Adrenal gland (tissue), 12 donors: ENCODE measurements around the gene TPRG1L. TPM values are rescaled to one million over a fixed set of nuclear protein-coding genes. Genes with fewer than 3 reads are reported as not detected.

Experiments used
- DNase-seq, 7 donors: peaks; one replicate each; pipeline ENCODE4 v3.0.0-alpha.2; 2019 to 2020
- H3K27ac ChIP-seq, 5 donors: fragments of 200-600 bp; sonication (generic) in 4 of 5; 1 replicate in 3 of 5; 2 replicates in 2 of 5; pipeline versions ENCODE4 v1.5.1 to v1.8.0; 2016 to 2020; ENCODE audit warnings: mild to moderate bottlenecking in 1 of 5
- H3K27me3 ChIP-seq: fragments of 200-600 bp; 2 replicates; pipeline ENCODE4 v1.8.0; 2021
- H3K36me3 ChIP-seq, 2 donors: fragments of 200-600 bp; replicated peaks in 1 of 2; 1 replicate in 1 of 2; 2 replicates in 1 of 2; pipeline versions ENCODE4 v1.5.1 to v1.8.0; 2018 to 2022
- H3K4me1 ChIP-seq, 2 donors: fragments of 200-600 bp; replicated peaks in 1 of 2; 1 replicate in 1 of 2; 2 replicates in 1 of 2; pipeline versions ENCODE4 v1.5.1 to v1.8.0; 2018 to 2021
- H3K4me3 ChIP-seq, 4 donors: fragments of 200-600 bp; sonication (generic) in 3 of 4; one replicate each; pipeline ENCODE4 v1.5.1; 2016 to 2018
- H3K9me3 ChIP-seq, 3 donors: fragments of 200-600 bp; sonication (generic) in 1 of 3; replicated peaks in 1 of 3; 1 replicate in 2 of 3; 2 replicates in 1 of 3; pipeline versions ENCODE4 v1.5.1 to v1.8.0; 2016 to 2021
- CTCF ChIP-seq, 6 experiments: fragments of 450-650 bp in 4 of 6; fragments of 200-600 bp in 2 of 6; sonication (generic) in 1 of 6; IDR thresholded peaks; 1 replicate in 5 of 6; 2 replicates in 1 of 6; pipeline versions ENCODE4 v1.5.1 to v1.8.0; 2016 to 2021; ENCODE audit warnings: antibody characterized with exemption in 6 of 6, mild to moderate bottlenecking in 2 of 6, moderate library complexity in 1 of 6
- POLR2A ChIP-seq, 2 donors: fragments of 450-650 bp; IDR thresholded peaks; one replicate each; pipeline ENCODE4 v1.6.1; 2017; ENCODE audit warnings: antibody characterized with exemption in 2 of 2, mild to moderate bottlenecking in 2 of 2, moderate library complexity in 1 of 2
- WGBS, 4 donors: extraction: QIAGEN DNeasy Blood & Tissue Kit in 2 of 4; methylation state at CpG; one replicate each; pipeline versions ENCODE4 v1.1.5 to v1.1.7; 2013 to 2017; 5-methylcytosine and 5-hydroxymethylcytosine counted together
- intact Hi-C, 2 donors: fragments of 100-400 bp; cut with DNase I; formaldehyde crosslinking; loops; one replicate each; pipeline versions ENCODE4 v1.14.1 to v1.15.0; 2022 to 2023
- polyA plus RNA-seq, 3 donors: library from polyadenylated mRNA; stranded (reverse); fragments of 200-250 nt in 2 of 3; fragments of 350-450 nt in 1 of 3; fragmentation: Illumina TruSeq in 1 of 3; extraction: RNeasy Lipid Tissue Mini Kit (QIAGEN cat#74804) in 1 of 3; gene quantifications; one replicate each; pipeline ENCODE4 v1.2.3, GENCODE V29; 2013 to 2014
- total RNA-seq, 9 donors: library from RNA; depleted of rRNA in 4 of 9; stranded (reverse); fragments of >200 nt in 4 of 9; fragments of 120-200 nt in 1 of 9; fragmentation: NEBNext Ultra II Directional in 1 of 9; extraction: Animal tissue kit (Norgen Biotek cat#: 25700) in 1 of 9; gene quantifications; one replicate each; pipeline versions ENCODE4 v1.1.0 to v1.2.4, GENCODE V29; 2013 to 2023
- donor health status: healthy with polysubstance abuse.
- donor health status: Bipolar disorder and iron deficiency.
- donor health status: DM: yes; HTN: yes; CAD: no.
- donor health status: DM: no; HTN: no; CAD: no.
- donor health status: DM: no; HTN: no; CAD: no.
- donor health status: DM: yes; HTN: yes; CAD: no.

The TPRG1L gene
- total and polyA plus RNA-seq, 12 donors: 15.8 to 52.1 (median 41.4) TPM

- 81 to 87% (median 84%) methylated on average over 19 of the region's 19 CpGs for WGBS, 4 donors
- no peak overlapping the region for H3K27ac ChIP-seq
- H3K4me1 ChIP-seq: no peaks in the 10 kb centered on the region
- TF ChIP-seq CTCF (IDR thresholded peaks at IDR 0.05) (no peak), POLR2A (IDR thresholded peaks at IDR 0.05) (no peak)
- no peak for DNase-seq
- peaks cover 2% of the 10 kb centered on the region for H3K27me3 ChIP-seq
- no peaks in the 10 kb centered on the region for H3K36me3 ChIP-seq
- H3K9me3 ChIP-seq: no peaks in the 10 kb centered on the region
- intact Hi-C loops: no loop called here
- no peak overlapping the region for H3K4me3 ChIP-seq
These were observed 38.8 kb upstream of the TPRG1L start for GRCh38 chr1:3585940-3586568.

- Histone ChIP-seq H3K27me3 (peaks cover 4% of the 10 kb centered on the region), H3K27ac (no peak overlapping the region), H3K9me3 (no peaks in the 10 kb centered on the region), H3K4me1 (no peaks in the 10 kb centered on the region), H3K4me3 (no peak overlapping the region), H3K36me3 (no peaks in the 10 kb centered on the region)
- no peak for DNase-seq
- WGBS, 4 donors: 80 to 88% (median 82%) methylated on average over 24 of the region's 24 CpGs
- TF ChIP-seq POLR2A (IDR thresholded peaks at IDR 0.05): no peak
- TF ChIP-seq CTCF (IDR thresholded peaks at IDR 0.05): no peak
- intact Hi-C loops: no loop called here
These were observed 37.6 kb upstream of the TPRG1L start for GRCh38 chr1:3586986-3587759.

GRCh38 chr1:3588395-3588794 is 36.4 kb upstream of the TPRG1L start:
- H3K4me3 ChIP-seq: no peak overlapping the region
- H3K27me3 ChIP-seq: peaks cover 4% of the 10 kb centered on the region
- H3K27ac ChIP-seq: no peak overlapping the region
- TF ChIP-seq CTCF (IDR thresholded peaks at IDR 0.05) (no peak), POLR2A (IDR thresholded peaks at IDR 0.05) (no peak)
- no peaks in the 10 kb centered on the region for H3K4me1 ChIP-seq
- 71 to 100% (median 80%) methylated on average over 1 to 5 of the region's 5 CpGs for WGBS, 4 donors
- no peak for DNase-seq
- no peaks in the 10 kb centered on the region for H3K36me3 ChIP-seq
- intact Hi-C loops: no loop called here
- no peaks in the 10 kb centered on the region for H3K9me3 ChIP-seq

GRCh38 chr1:3590139-3590763 is 34.6 kb upstream of the TPRG1L start:
- 52 to 60% (median 59%) methylated on average over 15 to 27 of the region's 27 CpGs for WGBS, 4 donors

More at GRCh38 chr1:3590139-3590763, 34.6 kb upstream of the TPRG1L start:
- H3K4me1 ChIP-seq: no peaks in the 10 kb centered on the region
- no peak overlapping the region for H3K27ac ChIP-seq
- peaks cover 4% of the 10 kb centered on the region for H3K27me3 ChIP-seq
- no peaks in the 10 kb centered on the region for H3K9me3 ChIP-seq
- TF ChIP-seq CTCF (IDR thresholded peaks at IDR 0.05) (no peak), POLR2A (IDR thresholded peaks at IDR 0.05) (no peak)
- peak in 1 of 7 donors; percentile 30 for DNase-seq
- no peak overlapping the region for H3K4me3 ChIP-seq
- intact Hi-C loops: no loop called here
- no peaks in the 10 kb centered on the region for H3K36me3 ChIP-seq
